Heart right ventricle (tissue), 16 donors: ENCODE results near the gene ABLIM2. TPM values are rescaled to one million over a fixed set of nuclear protein-coding genes. Genes with fewer than 3 reads are reported as not detected.
"Not testable (repeated sequence)": the region's sequence is repeated elsewhere in the genome, so short reads cannot be mapped to it uniquely, and the experiment has no call there.

Source experiments
- ATAC-seq, 8 donors: fragments of 200-7000 bp; cut with Tn5 transposase; one replicate each; pipeline ENCODE4 v1.9.1; 2020; ENCODE audit warnings: mild to moderate bottlenecking in 8 of 8, moderate library complexity in 8 of 8, moderate number of reproducible peaks in 1 of 8
- DNase-seq, 2 donors: peaks; one replicate each; pipeline ENCODE4 v3.0.0-alpha.2; 2020
- H3K27ac ChIP-seq, 10 donors: fragments of 200-600 bp; sonication (generic) in 2 of 10; one replicate each; pipeline versions ENCODE4 v1.5.0 to v1.8.0; 2020 to 2022; ENCODE audit warnings: mild to moderate bottlenecking in 3 of 10
- H3K27me3 ChIP-seq, 7 donors: fragments of 200-600 bp; one replicate each; pipeline ENCODE4 v1.8.0; 2021 to 2022; ENCODE audit warnings: mild to moderate bottlenecking in 2 of 7
- H3K36me3 ChIP-seq, 9 donors: fragments of 200-600 bp; sonication (generic) in 1 of 9; one replicate each; pipeline versions ENCODE4 v1.5.0 to v1.8.0; 2020 to 2022; ENCODE audit warnings: mild to moderate bottlenecking in 2 of 9
- H3K4me1 ChIP-seq, 9 donors: fragments of 200-600 bp; sonication (generic) in 1 of 9; one replicate each; pipeline versions ENCODE4 v1.5.0 to v1.8.0; 2020 to 2022; ENCODE audit warnings: mild to moderate bottlenecking in 4 of 9
- H3K4me3 ChIP-seq, 10 donors: fragments of 200-600 bp; sonication (generic) in 2 of 10; one replicate each; pipeline versions ENCODE4 v1.5.0 to v1.8.0; 2020 to 2022; ENCODE audit warnings: mild to moderate bottlenecking in 7 of 10, moderate library complexity in 2 of 10
- H3K9me3 ChIP-seq, 11 donors: fragments of 200-600 bp in 10 of 11; sonication (generic) in 2 of 11; one replicate each; pipeline versions ENCODE4 v1.5.0 to v1.8.0; 2013 to 2022; ENCODE audit warnings: mild to moderate bottlenecking in 2 of 11, control low read depth in 1 of 11, moderate library complexity in 1 of 11
- CTCF ChIP-seq, 9 donors: fragments of 200-600 bp; sonication (generic) in 2 of 9; IDR thresholded peaks; one replicate each; pipeline versions ENCODE4 v1.5.0 to v1.8.0; 2021 to 2022; ENCODE audit warnings: antibody characterized with exemption in 9 of 9, mild to moderate bottlenecking in 5 of 9, moderate library complexity in 1 of 9
- WGBS, 2 donors: extraction: QIAGEN DNeasy Blood & Tissue Kit; methylation state at CpG; one replicate each; pipeline ENCODE4 v1.1.7; 2013; ENCODE audit warnings: inconsistent platforms in 1 of 2; 5-methylcytosine and 5-hydroxymethylcytosine counted together
- intact Hi-C, 10 donors: fragments of 100-400 bp; cut with DNase I; formaldehyde crosslinking; loops; one replicate each; pipeline versions ENCODE4 v1.11.1 to v1.14.2; 2022
- polyA plus RNA-seq, 2 donors: library from polyadenylated mRNA; stranded (reverse); fragments of 200-250 nt; gene quantifications; one replicate each; pipeline ENCODE4 v1.2.3, GENCODE V29; 2013
- total RNA-seq, 10 donors: library from RNA; stranded (reverse); fragmentation: NEBNext Ultra II Directional in 3 of 10; extraction: Animal tissue kit (Norgen Biotek cat#: 25700) in 3 of 10; gene quantifications; one replicate each; pipeline versions ENCODE4 v1.2.1 to v1.2.4, GENCODE V29; 2021 to 2023
- donor health status: Arrhythmogenic right ventricular cardiomyopathy.
- donor health status: ischemic (EF 13 %, LVEDD 7.1; RV severe dilation, severe dysfunction).
- donor health status: healthy with polysubstance abuse.
- donor health status: DM: no; HTN: yes; CAD: no.
- donor health status: DM: no; HTN: no; CAD: no.
- donor health status: ischemic (EF 25% LVEDD 6.9; RV normal size, moderate dysfunction).
- donor health status: ischemic (EF 25% LVEDD 5.7; RV mildly dilated, moderate dysfunction).
- donor health status: healthy.
- donor health status: DM: yes; HTN: yes; CAD: no.
- donor health status: Ischemic cardiomyopathy.
- donor health status: ischemic (EF 35%, LVEDD 5.7; RV mildly dilated, moderate dysfunction).
- donor health status: nonischemic (EF 11% LVEDD 7.7; RV severe dilation, severe dysfunction).
- donor health status: DM: yes; HTN: yes; CAD: no.
- donor health status: PGD.
- donor health status: ischemic (EF 29% LVEDD 5.4; RV normal size, mild dysfunction).
- donor health status: nonischemic (EF 23%, LVEDD 6.1; RV moderate dilation, normal function).

ABLIM2 gene
- total and polyA plus RNA-seq, 12 donors = 7.2 to 27.8 (median 17.6) TPM

DNA sequence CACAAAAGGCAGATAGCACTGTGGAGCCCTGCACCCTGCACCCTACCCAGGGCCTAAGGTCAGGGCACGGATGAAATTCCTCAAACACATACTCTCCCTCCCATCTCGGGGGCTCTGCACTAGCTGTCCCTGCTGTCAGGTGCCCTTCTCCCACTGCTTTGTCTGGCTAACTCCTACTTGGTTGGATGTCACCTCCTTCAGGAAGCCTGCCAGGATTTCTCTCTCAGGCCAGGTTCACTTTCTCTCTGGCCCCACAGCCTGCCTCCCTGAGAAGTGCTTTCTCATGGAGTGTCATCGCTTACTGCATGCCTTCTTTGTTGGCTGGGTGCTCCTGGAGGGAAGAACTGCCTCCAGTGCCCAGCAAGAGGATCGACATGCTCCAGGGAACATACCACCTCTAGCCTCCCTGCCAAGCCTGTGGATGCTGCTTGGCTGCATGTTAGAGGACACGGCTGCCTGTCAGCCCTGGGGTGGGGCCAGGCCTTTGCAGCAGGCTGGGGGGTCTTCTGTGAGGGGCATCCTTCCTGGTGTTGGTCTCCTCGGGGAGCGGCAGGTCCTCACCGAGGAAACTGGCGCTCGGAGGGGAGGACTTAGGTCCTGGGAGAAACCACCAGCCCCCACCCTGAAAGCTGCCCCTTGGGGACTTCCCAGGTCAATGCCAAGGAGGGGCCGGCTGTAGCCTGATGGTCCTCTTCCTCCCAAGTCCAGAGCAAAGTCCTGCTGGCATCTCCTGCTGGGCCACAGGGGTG, 15.0 kb downstream of the ABLIM2 start:
- H3K27ac ChIP-seq = peak overlapping the region in 7 of 10 donors; percentile 54 to 92 (median 82)
- no peak for DNase-seq

GRCh38 chr4:8142556-8142955, 16.1 kb downstream of the ABLIM2 start:
- no peak for TF ChIP-seq CTCF (IDR thresholded peaks at IDR 0.05)
- Histone ChIP-seq H3K4me1 (peaks cover 10 to 60% (median 29%) of the 10 kb centered on the region in 9 donors), H3K27ac (peak overlapping the region in 7 of 10 donors; percentile 36 to 92 (median 78)), H3K36me3 (no peaks in the 10 kb centered on the region), H3K9me3 (peaks cover 0 to 11% (median 0%) of the 10 kb centered on the region in 11 donors), H3K27me3 (peaks cover 0 to 8% (median 0%) of the 10 kb centered on the region in 7 donors), H3K4me3 (no peak overlapping the region)
- intact Hi-C loops = no loop called here
- ATAC-seq (peak in 1 of 8 donors; percentile 2), DNase-seq (no peak)
- 58 to 68% methylated on average over 9 of the region's 9 CpGs for WGBS, 2 donors

More for the DNA sequence above, 15.0 kb downstream of the ABLIM2 start:
- no peaks in the 10 kb centered on the region for H3K36me3 ChIP-seq
- H3K27me3 ChIP-seq = peaks cover 0 to 8% (median 0%) of the 10 kb centered on the region in 7 donors
- WGBS, 2 donors = 78% methylated on average over 11 of the region's 11 CpGs
- intact Hi-C loops = no loop called here
- no peak overlapping the region for H3K4me3 ChIP-seq
- peaks cover 10 to 60% (median 29%) of the 10 kb centered on the region in 9 donors for H3K4me1 ChIP-seq
- no peak for TF ChIP-seq CTCF (IDR thresholded peaks at IDR 0.05)
- peak in 2 of 8 donors; percentile 2 to 18 for ATAC-seq
- H3K9me3 ChIP-seq = peaks cover 0 to 6% (median 0%) of the 10 kb centered on the region in 11 donors

DNA sequence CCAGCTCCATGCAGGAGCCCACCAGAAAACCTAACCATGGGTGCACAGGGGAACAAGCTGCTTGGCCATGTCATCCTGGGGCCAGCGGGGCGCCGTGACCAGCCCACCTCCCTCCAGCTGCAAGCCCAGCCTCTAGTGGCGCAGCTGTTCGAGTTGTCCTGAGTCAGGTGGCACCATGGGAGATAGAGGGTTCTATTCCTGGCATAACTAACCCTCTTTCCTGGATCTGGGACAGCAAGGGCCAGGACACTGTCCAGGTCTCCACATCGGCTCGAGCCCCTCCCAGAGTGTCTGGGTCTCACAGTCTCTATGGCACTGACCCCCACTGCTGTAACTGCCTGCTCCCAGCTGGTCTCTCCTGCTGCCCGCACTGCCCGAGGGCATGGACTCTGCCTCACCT, 16.7 kb downstream of the ABLIM2 start:
- 41 to 65% methylated on average over 9 of the region's 9 CpGs for WGBS, 2 donors
- TF ChIP-seq CTCF (IDR thresholded peaks at IDR 0.05) = no peak
- Histone ChIP-seq H3K27ac (peak overlapping the region in 7 of 10 donors; percentile 36 to 92 (median 78)), H3K27me3 (peaks cover 0 to 8% (median 0%) of the 10 kb centered on the region in 7 donors), H3K4me1 (peaks cover 10 to 60% (median 29%) of the 10 kb centered on the region in 9 donors), H3K9me3 (peaks cover 0 to 11% (median 0%) of the 10 kb centered on the region in 11 donors), H3K4me3 (no peak overlapping the region), H3K36me3 (no peaks in the 10 kb centered on the region)
- DNase-seq (peak in 1 of 2 donors; percentile 56), ATAC-seq (peak; percentile 56 to 80 (median 73))
- intact Hi-C loops = no loop called here

- ATAC-seq = no peak
These were observed 17.7 kb downstream of the ABLIM2 start for GRCh38 chr4:8140915-8141314.

DNA sequence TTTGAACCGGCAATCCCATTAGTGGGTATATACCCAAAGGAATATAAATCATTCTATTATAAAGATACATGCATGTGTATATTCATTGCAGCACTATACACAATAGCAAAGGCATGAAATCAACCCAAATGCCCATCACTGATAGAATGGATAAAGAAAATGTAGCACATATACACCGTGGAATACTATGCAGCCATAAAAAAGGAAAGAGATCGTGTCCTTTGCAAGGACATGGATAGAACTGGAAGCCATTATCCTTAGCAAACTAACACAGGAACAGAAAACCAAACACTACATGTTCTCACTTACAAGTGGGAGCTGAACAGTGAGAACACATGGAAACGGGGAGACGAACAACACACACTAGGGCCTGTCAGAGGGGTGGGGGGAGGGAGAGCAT, 18.9 kb downstream of the ABLIM2 start:
- 96 to 97% methylated on average over 5 of the region's 5 CpGs for WGBS, 2 donors
- intact Hi-C loops, H3K27me3 ChIP-seq, ATAC-seq, DNase-seq, H3K4me3 ChIP-seq, H3K27ac ChIP-seq, H3K36me3 ChIP-seq: not testable (repeated sequence)
- H3K4me1 ChIP-seq = peaks cover 10 to 59% (median 34%) of the 10 kb centered on the region in 9 donors
- H3K9me3 ChIP-seq = peaks cover 0 to 11% (median 0%) of the 10 kb centered on the region in 11 donors

More at GRCh38 chr4:8140915-8141314, 17.7 kb downstream of the ABLIM2 start:
- H3K27me3 ChIP-seq = peaks cover 0 to 8% (median 0%) of the 10 kb centered on the region in 7 donors
- intact Hi-C loops = no loop called here
- peak overlapping the region in 5 of 10 donors; percentile 65 to 92 (median 78) for H3K27ac ChIP-seq
- no peak for TF ChIP-seq CTCF (IDR thresholded peaks at IDR 0.05)
- 80 to 81% methylated on average over 6 of the region's 6 CpGs for WGBS, 2 donors
- H3K4me3 ChIP-seq = no peak overlapping the region
- peaks cover 0 to 11% (median 0%) of the 10 kb centered on the region in 11 donors for H3K9me3 ChIP-seq
- H3K36me3 ChIP-seq = no peaks in the 10 kb centered on the region
- peaks cover 10 to 59% (median 33%) of the 10 kb centered on the region in 9 donors for H3K4me1 ChIP-seq
- peak in 1 of 2 donors; percentile 1 for DNase-seq
